ENCODE results near the gene CRIP1.
A peak's percentile ranks its signal among the peaks of the same experiment; 100 is the strongest.

The CRIP1 gene

DNA sequence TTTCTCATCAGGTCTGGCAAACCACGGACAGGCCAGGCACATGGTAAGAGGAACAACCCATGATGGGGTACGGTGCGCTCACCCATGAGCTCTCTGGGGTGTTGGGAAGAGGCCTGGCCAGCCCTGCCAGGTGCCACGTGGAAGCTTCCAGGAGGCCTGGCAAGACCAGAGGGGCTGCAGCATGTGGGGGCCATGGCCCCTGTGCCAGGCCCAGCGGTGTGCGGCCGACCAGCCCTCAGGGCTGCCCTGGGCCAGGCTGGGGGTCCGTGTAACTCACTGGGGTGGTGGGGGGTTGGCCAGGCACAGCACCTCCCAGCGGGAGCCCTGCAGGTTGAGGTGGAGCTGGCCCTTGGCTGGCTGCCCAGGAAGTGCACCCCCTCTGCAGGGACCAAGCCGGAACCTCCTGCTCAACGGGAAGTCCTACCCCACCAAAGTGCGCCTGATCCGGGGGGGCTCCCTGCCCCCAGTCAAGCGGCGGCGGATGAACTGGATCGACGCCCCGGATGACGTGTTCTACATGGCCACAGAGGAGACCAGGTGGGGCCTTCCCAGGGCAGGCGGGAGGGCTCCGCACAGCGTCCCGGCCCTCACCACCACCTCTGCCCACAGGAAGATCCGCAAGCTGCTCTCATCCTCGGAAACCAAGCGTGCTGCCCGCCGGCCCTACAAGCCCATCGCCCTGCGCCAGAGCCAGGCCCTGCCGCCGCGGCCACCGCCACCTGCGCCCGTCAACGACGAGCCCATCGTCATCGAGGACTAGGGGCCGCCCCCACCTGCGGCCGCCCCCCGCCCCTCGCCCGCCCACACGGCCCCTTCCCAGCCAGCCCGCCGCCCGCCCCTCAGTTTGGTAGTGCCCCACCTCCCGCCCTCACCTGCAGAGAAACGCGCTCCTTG, 17.0 kb upstream of the CRIP1 start:
- DNase-seq (ENCODE audit: insufficient read length, low spot score), result no peak
- no peak for FAIRE-seq

DNA sequence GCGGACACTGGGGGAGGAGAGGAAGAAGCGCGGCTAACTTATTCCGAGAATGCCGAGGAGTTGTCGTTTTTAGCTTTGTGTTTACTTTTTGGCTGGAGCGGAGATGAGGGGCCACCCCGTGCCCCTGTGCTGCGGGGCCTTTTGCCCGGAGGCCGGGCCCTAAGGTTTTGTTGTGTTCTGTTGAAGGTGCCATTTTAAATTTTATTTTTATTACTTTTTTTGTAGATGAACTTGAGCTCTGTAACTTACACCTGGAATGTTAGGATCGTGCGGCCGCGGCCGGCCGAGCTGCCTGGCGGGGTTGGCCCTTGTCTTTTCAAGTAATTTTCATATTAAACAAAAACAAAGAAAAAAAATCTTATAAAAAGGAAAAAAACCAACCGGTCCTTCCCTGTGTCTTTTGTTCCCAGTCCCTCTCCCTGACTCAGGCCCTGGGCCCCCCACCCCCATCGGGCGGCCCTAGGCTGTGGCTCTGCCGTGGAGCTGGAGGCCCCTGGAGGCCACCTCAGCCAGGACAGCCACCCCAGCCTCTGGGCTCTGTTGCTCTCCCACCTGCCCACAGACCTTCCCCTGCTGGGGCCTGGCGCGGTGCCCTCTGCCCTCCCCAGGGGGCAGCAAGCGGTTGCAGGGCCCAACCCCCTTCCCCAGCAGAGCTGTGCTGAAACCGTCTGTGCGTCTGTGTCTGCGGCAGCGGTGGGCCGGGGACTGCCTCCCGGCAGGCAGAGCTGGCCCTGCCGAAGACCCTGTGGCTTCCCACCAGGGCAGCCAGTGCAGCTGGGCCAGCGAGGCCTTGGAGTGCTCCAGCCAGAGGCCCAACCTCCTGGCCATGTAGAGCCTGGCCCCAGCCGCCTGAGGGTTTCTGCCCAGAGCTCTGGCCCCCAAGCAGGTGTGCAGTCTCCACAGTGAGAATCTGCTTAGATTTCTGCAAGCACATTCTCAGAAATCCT, 16.1 kb upstream of the CRIP1 start:
- DNase-seq (ENCODE audit: insufficient read length, low spot score) (no peak), FAIRE-seq (no peak)

DNA sequence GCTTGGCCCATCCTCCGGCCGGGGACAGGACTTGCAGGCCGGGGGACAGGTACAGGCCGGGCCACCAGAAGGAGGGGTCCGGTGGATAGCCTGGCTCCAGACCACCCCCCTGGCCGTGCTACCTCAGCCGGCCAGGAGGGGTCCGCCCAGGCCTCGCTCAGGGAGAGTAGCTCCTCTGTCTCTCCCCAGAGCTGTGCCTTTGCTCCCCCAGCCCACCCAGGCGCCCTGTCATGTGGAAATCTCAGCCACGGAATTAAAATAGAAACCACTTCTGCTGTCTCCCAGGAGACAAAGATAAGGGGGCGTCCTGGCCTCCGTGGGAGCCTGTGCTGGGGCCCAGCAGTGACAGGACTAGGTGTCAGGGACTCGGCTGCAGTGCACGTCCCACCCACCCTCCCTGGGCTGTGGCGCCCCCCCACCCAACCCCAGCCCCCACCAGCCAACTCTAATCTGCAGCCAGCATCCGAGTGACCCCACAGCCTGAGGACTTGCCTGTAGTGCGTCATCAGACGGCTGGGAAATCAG, 15.3 kb upstream of the CRIP1 start:
- FAIRE-seq (no peak), DNase-seq (ENCODE audit: insufficient read length, low spot score) (no peak)

DNA sequence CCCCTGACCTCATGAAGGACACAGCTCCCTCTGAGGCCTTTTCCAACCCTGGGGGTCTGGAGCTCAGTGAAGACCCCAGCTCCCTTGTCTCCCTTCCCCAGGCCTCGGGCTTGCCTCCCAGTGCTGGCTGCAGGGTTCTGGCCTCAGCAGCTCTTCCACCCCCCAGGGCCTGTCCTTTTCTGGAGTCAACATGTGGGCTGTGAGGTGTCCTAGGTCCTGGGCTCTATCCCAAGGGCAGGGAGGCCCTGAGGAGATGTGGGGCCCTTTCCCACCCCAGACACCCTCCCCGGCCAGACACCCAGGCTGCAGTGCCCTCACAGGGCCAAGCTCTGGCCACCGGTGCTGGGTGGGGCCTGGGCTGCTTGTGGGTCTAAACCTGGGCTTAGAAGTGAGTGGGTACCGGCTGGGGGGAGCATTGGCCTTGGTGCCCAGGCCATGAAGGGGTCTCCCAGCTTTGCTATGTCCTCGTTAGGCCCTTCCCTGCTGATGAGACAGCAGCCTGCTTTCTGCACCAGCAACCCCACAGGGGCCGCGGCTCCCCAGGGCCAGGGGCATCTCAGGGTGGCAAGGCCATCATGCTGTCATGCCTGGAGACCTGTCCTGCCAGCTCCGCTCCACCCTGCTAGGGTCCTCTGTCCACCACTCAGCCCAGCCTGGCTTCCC, 14.7 kb upstream of the CRIP1 start:
- DNase-seq (ENCODE audit: insufficient read length, low spot score) (no peak), FAIRE-seq (no peak)

DNA sequence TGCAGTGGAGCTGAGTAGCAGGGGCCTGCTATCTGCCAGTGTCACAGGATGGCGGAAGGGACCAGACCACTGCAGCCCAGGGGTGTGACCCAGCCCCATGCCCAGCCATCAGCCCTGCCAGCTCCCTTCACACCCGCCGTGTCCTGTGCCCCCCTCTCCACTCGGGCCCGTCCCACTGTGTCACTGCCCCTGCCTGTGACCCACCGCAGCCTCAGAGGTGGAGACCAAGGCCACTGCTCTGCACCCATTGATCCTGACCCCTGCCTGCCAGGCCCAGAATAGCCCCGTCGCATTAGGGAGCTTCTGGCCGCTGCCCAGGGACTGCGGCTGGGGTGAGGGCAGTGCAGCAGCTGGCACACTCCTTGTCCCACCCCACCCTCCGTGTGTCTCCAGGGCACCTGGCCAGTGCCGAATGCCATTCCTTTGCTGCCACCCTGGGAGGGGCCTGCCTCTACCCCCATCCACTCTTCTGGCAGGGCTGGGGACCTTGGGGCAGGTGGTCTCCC, 14.1 kb upstream of the CRIP1 start:
- DNase-seq (ENCODE audit: insufficient read length, low spot score) (no peak), FAIRE-seq (no peak)

DNA sequence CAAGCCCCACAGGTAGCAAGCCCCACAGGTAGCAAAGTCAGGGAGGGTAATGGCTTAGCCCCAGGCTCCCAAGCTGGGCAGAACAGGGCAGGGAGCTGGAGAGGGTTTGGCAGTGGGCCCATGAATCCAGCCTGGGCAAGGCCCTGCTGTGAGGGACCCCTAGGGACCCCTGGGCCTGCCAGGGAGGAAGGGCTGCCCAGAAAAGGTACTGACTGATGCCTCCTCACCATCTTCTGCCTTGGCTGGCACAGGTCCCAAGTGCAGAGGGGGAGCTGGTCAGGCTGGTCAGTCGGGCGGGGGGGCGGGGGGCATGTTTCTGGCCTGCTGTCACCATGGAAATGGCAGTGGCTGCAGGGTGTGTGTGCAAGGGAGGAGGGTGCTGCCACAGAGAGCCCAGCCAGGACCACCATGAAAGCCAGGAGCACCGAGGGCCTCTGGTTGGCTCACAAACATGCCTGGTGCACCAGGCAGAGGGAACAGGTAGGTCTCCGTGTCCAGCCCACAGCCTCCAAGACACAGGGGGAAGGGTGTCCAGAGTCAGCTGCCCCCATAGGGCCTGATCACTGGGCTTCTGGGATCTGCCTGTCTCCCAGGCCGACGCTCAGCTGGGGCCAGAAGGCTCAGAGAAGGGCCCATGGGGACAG, 13.5 kb upstream of the CRIP1 start:
- no peak for DNase-seq (ENCODE audit: insufficient read length, low spot score)

DNA sequence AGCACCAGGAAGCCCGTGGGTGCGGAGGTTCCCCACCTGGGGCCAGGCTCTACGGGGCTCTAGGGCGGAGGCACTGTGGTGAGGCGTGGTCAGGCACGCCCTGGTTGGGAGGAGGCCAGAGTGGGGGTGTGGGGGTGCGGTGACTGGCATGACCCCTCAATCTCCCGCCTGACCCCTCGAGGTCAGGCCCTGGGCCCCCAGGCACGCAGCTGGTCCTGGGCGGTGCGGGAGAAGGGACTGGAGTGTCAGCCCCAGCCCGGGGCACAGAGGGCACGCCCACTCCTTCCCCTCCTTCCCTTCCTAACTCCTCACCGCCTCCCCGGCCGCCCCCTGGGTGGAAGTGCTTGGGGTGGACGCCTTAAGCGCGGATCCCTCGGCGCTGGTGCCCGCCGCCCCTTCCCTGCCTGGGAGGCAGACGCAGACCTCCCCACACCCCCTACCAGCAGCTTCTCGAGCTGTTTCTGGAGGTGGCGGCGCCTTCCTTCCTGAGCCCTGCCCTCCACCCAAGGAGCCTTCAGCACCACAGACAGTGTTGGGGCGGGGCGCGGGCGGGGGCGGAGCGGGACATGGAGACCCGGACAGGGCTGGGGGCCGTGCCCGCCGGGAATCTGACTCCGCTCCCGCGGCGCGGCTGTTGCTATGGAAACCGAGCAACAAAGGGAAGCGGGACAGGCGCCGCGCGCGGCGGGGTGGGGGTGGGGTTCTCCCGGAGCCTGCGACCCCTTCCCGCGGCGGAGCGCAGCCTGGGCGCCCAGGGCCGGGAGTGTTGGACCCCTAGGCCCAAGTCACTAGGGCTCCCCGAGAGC, 12.8 kb upstream of the CRIP1 start:
- FAIRE-seq, result no peak
- peak; percentile 83 for DNase-seq (ENCODE audit: insufficient read length, low spot score)

More for the DNA sequence above, 13.5 kb upstream of the CRIP1 start:
- no peak for FAIRE-seq

DNA sequence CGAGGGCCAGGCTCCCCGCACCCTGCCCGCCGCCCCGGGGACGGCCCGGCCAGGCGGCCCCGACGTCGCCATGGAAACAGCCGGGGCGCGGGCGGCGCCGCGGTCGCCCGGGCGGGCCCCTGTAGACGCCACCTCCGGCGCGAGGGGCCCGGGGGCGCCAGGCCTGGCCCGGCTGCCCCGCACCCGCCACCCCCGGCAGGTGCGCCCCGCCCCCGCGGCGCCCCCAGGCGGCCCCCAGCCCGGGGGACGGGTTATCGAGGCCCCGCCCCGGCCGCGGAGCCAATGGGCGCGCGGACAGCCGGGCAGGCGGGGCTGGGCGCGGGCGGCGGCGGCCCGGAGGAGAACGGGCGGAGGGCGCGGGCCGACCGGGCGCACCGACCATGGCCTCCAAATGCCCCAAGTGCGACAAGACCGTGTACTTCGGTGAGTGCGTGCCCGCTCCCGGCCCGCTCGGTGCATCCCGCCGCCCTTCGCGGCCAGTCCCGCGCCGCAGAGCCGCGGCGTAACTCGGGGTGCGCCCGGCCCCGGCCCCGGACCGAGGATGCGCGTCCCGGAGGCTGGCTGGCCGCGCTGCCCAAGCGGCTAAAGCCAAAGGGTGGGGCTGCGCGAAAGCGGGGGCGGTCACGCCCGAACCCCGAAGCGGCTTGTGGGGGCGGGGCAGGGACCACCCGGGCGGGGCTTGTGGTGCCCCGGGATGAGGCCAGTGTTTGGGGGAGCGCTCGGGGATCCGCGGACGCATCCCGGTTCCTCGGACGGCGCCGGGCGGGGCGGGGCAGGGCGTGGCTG, 12.0 kb upstream of the CRIP1 start, which contains the start of gene CRIP2:
CRIP2 (plus strand) TSS at position 339 of the 786 bp plus-strand sequence; CDS start at position 381, 42 bp downstream.
- FAIRE-seq, result no peak

DNA sequence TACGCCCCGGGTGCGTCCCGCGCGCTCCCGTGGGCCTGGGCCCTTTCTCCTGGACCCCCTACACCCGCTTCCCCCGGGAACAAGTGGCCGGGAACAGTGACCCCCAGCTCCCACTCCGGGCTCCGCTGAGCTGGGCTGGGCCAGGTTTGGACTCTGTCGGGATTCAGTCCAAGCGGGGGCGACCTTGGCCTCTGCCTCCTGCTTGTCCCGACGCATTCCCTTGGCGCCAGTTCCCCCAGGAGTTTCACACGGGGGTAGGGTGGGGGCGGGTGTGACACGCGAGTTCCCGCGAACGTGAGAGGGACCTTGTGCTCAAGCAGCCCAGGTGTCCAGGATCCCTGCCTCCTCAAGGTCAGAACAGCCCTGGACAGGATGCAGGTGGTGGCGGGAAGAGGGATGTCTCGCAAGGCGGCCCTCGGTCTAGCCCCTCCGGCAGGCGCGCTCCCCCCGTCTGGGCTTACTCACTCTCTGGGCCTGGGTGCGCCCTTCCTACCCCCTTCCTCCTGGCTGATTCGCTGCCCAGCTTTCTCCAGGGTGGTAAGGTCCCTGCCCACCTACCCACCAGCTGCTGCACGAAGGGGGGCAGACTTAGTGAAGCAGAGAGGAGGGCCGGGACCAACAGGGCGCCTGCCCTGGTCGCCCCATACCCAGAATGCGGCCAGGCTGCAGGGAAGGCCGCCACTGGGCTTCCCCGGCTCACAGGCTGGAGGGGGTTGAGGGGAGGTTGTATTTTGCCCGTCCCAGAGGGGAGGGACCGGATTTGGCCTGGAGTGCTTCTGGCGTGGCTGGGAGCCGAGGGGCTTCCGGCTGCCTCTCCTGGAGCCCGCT, 11.2 kb upstream of the CRIP1 start:
- FAIRE-seq (no peak), DNase-seq (ENCODE audit: insufficient read length, low spot score) (no peak)

More for the DNA sequence above, 12.0 kb upstream of the CRIP1 start, which contains the start of gene CRIP2:
- peak; percentile 76 for DNase-seq (ENCODE audit: insufficient read length, low spot score)

DNA sequence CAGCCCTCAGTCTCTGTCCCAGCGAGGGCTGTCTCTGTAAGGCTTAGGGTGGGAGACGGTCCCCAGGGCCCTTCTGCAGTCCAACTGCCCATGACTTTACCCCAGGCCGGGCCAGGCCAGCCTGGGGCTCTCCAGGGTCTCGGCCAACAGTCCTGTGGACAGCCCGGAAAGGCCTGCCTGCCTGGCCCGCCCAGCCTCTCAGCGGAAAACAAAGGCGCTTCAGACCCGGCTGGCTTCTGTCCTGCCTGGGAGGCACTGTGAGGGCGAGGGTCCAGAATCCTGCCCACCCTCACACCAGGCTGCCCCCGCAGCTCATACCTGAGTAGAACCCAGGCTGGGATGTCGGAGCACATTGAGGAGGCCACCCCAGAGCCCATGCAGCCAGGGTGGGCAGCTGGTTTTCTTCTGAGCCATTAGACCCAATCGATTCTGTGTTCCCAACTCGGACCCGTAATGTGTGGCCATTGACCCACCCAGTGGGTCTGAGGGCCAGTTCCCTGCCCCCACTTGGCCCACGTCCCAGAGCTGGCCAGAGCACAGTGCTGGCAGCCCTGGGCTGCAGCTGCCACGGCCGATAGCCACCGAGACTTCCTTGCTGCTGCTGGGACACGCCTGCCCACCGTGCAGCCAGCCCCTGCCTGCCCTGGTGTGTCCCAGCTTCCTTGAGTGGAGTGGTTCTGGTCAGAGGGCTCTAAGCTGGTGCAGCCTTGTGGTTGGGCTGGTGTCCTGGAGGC, 10.4 kb upstream of the CRIP1 start:
- no peak for FAIRE-seq
- no peak for DNase-seq (ENCODE audit: insufficient read length, low spot score)

DNA sequence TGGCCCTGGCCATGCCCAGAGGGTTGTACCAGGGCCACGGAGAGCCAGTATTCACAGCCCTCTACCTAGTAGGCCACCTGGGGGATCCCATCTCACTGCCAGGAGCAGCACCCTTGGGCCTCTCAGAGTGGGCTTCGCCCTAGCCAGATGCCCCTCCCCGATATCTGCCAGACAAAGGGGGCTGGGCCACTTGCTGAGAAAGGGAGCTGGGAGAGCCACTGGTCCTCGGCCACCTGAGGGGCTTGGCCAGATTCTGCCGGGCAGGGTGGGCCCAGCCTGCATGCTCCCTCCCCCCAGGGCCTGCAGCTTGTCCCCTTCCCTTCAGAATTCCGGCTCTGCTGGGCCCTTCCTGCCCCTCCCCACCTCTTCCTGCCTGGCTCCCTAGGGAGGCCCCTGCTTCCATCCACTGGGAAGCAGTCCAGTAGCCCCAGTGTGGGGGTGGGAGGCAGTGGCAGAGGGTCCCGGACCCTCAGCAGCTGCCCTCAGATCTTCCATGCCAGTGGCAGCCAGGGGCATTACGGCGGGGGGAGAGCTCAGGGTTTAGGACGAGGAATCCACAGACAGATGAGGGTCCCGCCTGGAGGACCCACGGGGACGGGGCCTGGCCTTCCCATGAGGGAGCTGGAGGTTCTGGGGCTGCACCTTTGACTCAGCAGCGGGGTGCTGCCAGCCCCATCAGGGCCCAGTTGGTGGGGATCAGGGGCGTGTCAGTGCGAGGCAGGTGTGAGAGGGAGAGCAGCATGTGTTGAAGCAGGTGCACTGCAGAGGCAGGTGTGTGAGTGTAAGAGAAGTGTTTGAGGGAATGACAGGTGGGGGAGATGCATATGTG, 9.6 kb upstream of the CRIP1 start:
- no peak for FAIRE-seq
- no peak for DNase-seq (ENCODE audit: insufficient read length, low spot score)

DNA sequence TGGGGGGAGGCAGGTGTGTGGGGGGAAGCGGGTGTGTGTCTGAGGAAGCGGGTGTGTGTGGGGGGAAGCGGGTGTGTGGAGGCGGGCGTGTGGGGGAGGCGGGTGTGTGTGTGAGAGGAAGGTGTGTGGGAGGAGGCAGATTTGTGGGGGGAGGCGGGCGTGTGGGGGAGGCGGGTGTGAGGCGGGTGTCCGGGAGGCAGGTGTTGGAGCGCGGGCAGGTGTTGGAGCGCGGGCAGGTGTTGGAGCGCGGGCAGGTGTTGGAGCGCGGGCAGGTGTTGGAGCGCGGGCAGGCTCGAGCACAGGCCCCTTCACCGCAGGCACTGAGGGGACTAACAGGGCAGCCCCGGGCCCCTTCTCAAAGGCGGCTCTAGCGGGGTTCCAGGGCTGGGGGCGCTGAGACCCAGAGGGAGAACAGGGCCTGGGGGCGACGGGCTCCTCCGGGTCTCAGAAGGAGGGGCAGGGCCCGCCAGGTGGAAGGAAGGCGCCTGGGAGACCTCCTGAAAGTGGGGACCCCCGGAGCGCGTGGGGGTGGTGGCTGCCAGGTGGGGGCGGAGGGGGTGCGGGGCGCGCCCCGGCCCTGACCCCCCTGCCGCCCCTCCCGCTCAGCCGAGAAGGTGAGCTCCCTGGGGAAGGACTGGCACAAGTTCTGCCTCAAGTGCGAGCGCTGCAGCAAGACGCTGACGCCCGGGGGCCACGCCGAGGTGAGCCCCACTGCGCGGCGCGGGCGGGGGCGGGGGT, 8.9 kb upstream of the CRIP1 start:
- FAIRE-seq, result no peak
- no peak for DNase-seq (ENCODE audit: insufficient read length, low spot score)

DNA sequence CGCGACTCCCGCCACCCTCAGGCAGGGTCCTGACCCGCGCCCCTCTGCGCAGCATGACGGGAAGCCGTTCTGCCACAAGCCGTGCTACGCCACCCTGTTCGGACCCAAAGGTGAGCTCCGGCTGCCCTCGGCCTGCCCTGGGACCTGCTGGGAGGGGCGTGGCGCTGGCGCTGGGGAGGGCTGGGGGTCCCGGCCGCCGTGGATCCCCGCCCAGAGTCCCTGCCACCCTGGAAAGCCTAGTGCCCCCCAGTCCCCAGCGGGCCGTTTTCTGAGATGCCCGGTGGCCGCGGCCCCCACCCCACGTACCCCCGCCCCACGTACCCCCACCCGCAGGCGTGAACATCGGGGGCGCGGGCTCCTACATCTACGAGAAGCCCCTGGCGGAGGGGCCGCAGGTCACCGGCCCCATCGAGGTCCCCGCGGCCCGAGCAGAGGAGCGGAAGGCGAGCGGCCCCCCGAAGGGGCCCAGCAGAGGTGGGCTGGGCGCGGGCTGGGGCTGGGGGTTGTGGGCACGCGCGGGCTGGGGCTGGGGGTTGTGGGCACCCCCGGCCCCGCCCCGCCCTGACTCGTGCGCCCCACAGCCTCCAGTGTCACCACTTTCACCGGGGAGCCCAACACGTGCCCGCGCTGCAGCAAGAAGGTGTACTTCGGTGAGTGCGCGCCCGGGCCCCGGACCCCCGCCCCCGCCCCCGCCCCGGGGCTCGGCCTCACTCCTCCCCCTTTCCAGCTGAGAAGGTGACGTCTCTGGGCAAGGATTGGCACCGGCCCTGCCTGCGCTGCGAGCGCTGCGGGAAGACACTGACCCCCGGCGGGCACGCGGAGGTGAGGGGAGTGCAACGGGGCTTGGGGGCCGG, 8.1 kb upstream of the CRIP1 start:
- FAIRE-seq, result no peak

DNA sequence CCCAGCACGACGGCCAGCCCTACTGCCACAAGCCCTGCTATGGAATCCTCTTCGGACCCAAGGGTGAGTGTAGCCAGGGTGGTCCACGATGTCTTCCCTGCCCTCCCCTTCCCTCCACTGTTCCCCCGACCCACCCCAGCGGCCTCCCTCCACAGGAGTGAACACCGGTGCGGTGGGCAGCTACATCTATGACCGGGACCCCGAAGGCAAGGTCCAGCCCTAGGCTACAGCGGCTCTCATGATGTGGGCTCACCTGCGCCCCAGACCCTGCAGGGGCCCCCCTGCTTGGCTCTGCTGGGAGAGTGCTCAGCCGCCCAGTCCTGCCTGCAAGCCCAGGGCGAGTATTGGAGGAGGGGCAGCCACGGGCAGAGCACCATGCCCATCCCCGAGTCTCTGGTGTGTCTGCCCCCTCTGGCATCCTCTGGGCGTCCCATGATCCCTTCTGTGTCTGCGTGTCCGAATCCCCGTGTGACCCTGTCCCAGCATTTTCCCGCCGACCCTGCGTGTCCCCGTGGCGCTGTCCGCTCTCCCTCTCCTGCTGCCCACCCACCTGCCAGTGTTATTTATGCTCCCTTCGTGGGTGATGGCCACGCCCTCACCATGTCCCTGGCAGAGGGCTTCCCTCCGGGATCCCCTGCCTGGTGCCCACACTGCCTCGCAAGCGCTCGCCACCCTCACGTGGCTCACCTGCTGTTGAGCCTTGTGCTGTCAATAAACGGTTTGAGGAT, 7.1 kb upstream of the CRIP1 start:
- FAIRE-seq, result no peak
- no peak for DNase-seq (ENCODE audit: insufficient read length, low spot score)

More for the DNA sequence above, 8.1 kb upstream of the CRIP1 start:
- no peak for DNase-seq (ENCODE audit: insufficient read length, low spot score)
